ENCODE measurements around the gene ANKRD49. TPM values are rescaled to one million over a fixed set of nuclear protein-coding genes. Genes with fewer than 3 reads are reported as not detected.

Gene ANKRD49
- total and polyA plus RNA-seq, 10 of the 15 experiments (the other 5 are each of a cell fraction or from before 2014, with no cell fraction given): 19.2 to 46.6 (median 33.6) TPM

DNA sequence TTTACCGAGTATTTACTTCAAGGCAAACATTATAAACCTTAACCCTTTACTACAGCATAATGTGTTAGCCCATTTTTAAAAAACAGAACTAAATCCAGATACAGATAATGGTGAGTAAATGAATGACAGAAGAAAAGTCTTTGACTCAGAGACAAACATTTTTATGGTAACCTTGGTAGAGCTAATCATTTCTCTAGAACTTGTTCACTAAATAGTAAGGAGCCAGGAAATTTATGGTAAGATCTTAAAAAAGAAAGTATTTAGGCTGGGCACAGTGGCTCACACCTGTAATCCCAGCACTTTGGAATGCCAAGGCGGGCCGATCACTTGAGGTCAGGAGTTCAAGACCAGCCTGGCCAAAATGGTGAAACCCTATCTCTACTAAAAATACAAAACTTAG is 38.4 kb downstream of the ANKRD49 start:
- POLR2A ChIA-PET: no interaction called here
- 64% methylated on average over 3 of the region's 3 CpGs for WGBS (ENCODE audit: insufficient coverage, insufficient replicate concordance, low lambda C conversion rate, missing lambda C conversion rate)
- BruUV-seq (replicated peaks): no TSS peak
- SMC1A ChIA-PET (ENCODE audit: uncharacterized antibody, unreplicated experiment): interaction anchor here (0.9 to 3.1 kb wide), 2 partner anchors 15 to 71 kb away, joined by 3 to 21 read pairs; no protein-coding TSS in a partner anchor
- no peak overlapping the region for H3K4me3 ChIP-seq
- H2AFZ ChIP-seq (ENCODE audit: control insufficient read depth, low read depth, low read length): no peak overlapping the region
- H3K79me2 ChIP-seq (ENCODE audit: control insufficient read depth, insufficient read depth, low read length): no peaks in the 10 kb centered on the region
- intact Hi-C loops (cut with micrococcal nuclease; ENCODE audit: unreplicated experiment): no loop called here
- H3K27me3 ChIP-seq (replicated peaks in 1 of 2; ENCODE audit: control insufficient read depth in 2 of 2, insufficient read depth in 2 of 2, low read length in 1 of 2): no peaks in the 10 kb centered on the region
- DNase-seq (ENCODE audit: low read depth, low spot score) (no peak), FAIRE-seq (no peak), ATAC-seq (no peak)
- TF ChIP-seq SUZ12 (IDR thresholded peaks at IDR 0.05; ENCODE audit: unreplicated experiment) (no peak), CHD4 (IDR thresholded peaks at IDR 0.05) (no peak), PML (IDR thresholded peaks at IDR 0.05; ENCODE audit: low read length) (no peak), RELA (IDR thresholded peaks at IDR 0.05; ENCODE audit: borderline replicate concordance, partially characterized antibody) (no peak), SIN3A (IDR thresholded peaks at IDR 0.05; ENCODE audit: low read depth, low read length) (no peak), JUNB (IDR thresholded peaks at IDR 0.05) (no peak), RCOR1 (conservative IDR thresholded peaks at IDR 0.05; ENCODE audit: low read depth, low read length) (no peak), MAX (IDR thresholded peaks at IDR 0.05; ENCODE audit: low read depth, low read length) (no peak), MYC (IDR thresholded peaks at IDR 0.05; ENCODE audit: insufficient read depth, insufficient read length, insufficient replicate concordance, low read length, severe bottlenecking) (no peak), ETV6 (conservative IDR thresholded peaks at IDR 0.05 in 1 of 2, IDR thresholded peaks at IDR 0.05 in 1 of 2; ENCODE audit: borderline replicate concordance in 1 of 2, low read depth in 1 of 2) (no peak), ZNF622 (IDR thresholded peaks at IDR 0.05) (no peak), SRF (IDR thresholded peaks at IDR 0.05; ENCODE audit: low read depth in 2 of 2, low read length in 2 of 2) (no peak), SMAD1 (IDR thresholded peaks at IDR 0.05; ENCODE audit: low read depth, partially characterized antibody) (no peak)
- TF ChIP-seq, protein P1, sequence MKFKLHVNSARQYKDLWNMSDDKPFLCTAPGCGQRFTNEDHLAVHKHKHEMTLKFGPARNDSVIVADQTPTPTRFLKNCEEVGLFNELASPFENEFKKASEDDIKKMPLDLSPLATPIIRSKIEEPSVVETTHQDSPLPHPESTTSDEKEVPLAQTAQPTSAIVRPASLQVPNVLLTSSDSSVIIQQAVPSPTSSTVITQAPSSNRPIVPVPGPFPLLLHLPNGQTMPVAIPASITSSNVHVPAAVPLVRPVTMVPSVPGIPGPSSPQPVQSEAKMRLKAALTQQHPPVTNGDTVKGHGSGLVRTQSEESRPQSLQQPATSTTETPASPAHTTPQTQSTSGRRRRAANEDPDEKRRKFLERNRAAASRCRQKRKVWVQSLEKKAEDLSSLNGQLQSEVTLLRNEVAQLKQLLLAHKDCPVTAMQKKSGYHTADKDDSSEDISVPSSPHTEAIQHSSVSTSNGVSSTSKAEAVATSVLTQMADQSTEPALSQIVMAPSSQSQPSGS (IDR thresholded peaks at IDR 0.05; ENCODE audit: low read length): no peak
- no peaks in the 10 kb centered on the region for H4K20me1 ChIP-seq (ENCODE audit: control insufficient read depth, insufficient read depth)
- H3K9me3 ChIP-seq (replicated peaks; ENCODE audit: control insufficient read depth, insufficient read depth, low read length): no peaks in the 10 kb centered on the region
- in situ Hi-C loops (cut with MboI): no loop called here
- RAD21 ChIA-PET (ENCODE audit: unreplicated experiment): no interaction called here
- CTCF ChIA-PET: interaction anchor here (0.7 to 3.0 kb wide), 5 partner anchors 10 to 70 kb away, joined by 3 to 13 read pairs (median 4); partner anchors contain the start of gene C11orf97
- H3K27ac ChIP-seq (ENCODE audit: control insufficient read depth, insufficient read depth): no peak overlapping the region
- H3K4me2 ChIP-seq (ENCODE audit: control insufficient read depth, insufficient read depth): no peak overlapping the region
- no peak overlapping the region for H3K9ac ChIP-seq (ENCODE audit: control insufficient read depth, insufficient read depth, low read length)
- H3K4me1 ChIP-seq (ENCODE audit: control insufficient read depth, insufficient read depth, low read length): no peaks in the 10 kb centered on the region
- no peaks in the 10 kb centered on the region for H3K36me3 ChIP-seq (ENCODE audit: control insufficient read depth in 2 of 2, insufficient read depth in 2 of 2, low read length in 1 of 2)

Data from GM12878 (cell line).